HFF-Myc (cell line): ENCODE results near the gene NHEJ1.

ENCODE experiments used
- DNase-seq: peaks from one replicate; pipeline ENCODE4 v3.0.0-alpha.2; 2011; ENCODE audit warnings: low read depth; ENCODE audit errors: extremely low read depth
- H3K4me3 ChIP-seq: replicated peaks from 2 replicates; pipeline ENCODE4 v1.5.1; 2011; ENCODE audit warnings: low read depth, mild to moderate bottlenecking, control low read depth, low read length
- CTCF ChIP-seq: IDR thresholded peaks from 2 replicates; pipeline ENCODE4 v1.5.1; 2012; ENCODE audit warnings: mild to moderate bottlenecking, low read depth, low read length, control low read depth; ENCODE audit errors: missing control alignments

The NHEJ1 gene

GRCh38 chr2:219087848-219088247 lies 72.8 kb downstream of the NHEJ1 start:
- H3K4me3 ChIP-seq, result no peak overlapping the region
- TF ChIP-seq CTCF, result no peak
- no peak for DNase-seq

GRCh38 chr2:219087361-219087760 lies 73.3 kb downstream of the NHEJ1 start:
- no peak for TF ChIP-seq CTCF
- DNase-seq, result no peak
- no peak overlapping the region for H3K4me3 ChIP-seq

- no peak for TF ChIP-seq CTCF
- no peak overlapping the region for H3K4me3 ChIP-seq
- DNase-seq, result no peak
Measured at GRCh38 chr2:219086196-219086595, 74.4 kb downstream of the NHEJ1 start.

- no peak for DNase-seq
- TF ChIP-seq CTCF, result no peak
- H3K4me3 ChIP-seq, result no peak overlapping the region
Measured at GRCh38 chr2:219084791-219085190, 75.8 kb downstream of the NHEJ1 start.

GRCh38 chr2:219082332-219082958 lies 78.2 kb downstream of the NHEJ1 start:
- H3K4me3 ChIP-seq, result no peak overlapping the region
- DNase-seq, result no peak
- no peak for TF ChIP-seq CTCF

GRCh38 chr2:219081701-219082331 lies 78.8 kb downstream of the NHEJ1 start:
- DNase-seq, result no peak

More at GRCh38 chr2:219081701-219082331, 78.8 kb downstream of the NHEJ1 start:
- no peak overlapping the region for H3K4me3 ChIP-seq
- TF ChIP-seq CTCF, result no peak
